NCI-H774 (cell line): Measurements from ENCODE around the gene ZNF821.
A peak's percentile ranks its signal among the peaks of the same experiment; 100 is the strongest.
"Not testable (repeated sequence)": the region's sequence is repeated elsewhere in the genome, so short reads cannot be mapped to it uniquely, and the experiment has no call there.

Experiments used
- DNase-seq: peaks from one replicate; lab custom pipeline; 2025; lab: John Stamatoyannopoulos, UW

ZNF821 gene

DNA sequence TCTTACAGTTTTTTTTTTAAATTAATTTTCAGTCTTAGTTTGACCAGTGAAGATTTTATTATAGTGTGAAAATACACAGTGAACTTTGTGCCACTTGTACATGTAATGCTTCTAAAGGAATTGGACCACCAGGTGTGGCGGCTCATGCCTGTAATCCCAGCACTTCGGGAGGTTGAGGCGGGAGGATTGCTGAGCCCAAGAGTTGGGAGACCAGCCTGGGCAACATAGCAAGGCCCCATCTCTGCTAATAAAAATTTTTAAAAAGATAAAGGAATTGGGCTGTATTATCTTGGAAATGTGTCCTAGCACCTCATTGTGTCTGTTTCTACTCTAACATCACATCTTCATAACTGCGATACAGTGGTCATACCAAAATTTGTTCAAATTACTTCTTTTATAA, 15.2 kb upstream of the ZNF821 start:
- no peak for DNase-seq

DNA sequence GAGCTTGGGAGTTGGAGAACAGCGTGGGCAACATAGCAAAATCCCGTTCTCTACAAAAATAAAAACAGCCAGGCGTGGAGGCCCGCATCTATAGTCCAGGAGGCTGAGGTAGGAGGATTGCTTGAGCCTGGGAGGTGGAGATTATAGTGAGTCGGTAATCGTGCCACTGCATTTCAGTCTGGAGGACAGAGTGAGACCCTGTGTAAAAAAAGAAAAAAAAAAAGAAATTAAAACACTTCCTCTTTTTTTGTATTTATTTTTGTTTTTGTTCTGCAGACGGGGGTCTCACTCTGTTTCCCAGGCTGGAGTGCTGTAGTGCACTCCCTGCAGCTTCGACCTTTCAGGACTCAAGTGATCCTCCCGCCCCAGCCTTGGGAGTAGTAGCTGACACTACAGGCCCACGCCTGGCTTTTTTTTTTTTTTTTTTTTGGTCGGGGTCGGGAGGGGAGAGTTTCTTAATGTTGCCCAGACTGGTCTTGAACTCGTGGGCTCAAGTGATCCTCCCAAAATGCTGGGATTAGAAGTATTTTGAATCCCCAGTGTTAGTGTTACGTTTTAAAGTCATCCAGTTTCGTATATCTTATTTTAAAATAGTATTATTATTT, 12.9 kb upstream of the ZNF821 start:
- DNase-seq: no peak

DNA sequence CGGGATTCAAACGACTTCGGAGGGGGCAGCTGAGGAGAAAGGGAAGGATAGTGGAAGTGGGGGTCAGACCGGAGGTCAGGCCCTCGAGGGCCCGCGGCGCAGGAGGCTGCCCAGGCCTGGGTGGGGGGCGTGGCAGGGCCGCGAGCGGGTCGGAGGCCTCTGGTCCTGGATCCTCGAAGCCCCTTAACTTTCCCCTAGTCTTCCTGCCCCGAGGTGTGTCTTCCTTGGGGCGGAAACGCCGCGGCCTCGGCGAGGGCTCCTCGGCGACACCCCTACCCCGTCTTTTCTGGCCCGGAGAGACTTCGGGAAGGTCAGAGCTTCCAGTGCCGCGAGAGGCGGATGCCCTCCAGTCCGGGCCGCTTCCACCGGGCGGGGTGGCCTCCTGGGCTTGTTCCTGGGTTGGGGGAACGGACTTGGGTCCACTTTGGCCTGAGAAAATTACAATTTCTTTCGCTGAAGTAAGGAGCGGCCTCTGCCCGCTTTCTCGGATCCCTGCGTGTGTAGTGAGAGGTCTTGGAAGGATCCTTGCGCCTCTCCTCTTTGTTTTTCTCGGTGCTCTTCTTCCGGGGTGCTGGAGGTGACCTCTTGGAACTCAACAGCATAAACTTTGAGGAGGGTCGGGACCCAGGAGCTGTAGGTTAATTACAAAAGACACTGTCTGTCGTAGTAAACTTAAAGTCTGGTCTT, 11.8 kb upstream of the ZNF821 start:
- no peak for DNase-seq

GRCh38 chr16:71894921-71895678, 11.1 kb upstream of the ZNF821 start, which contains the start of gene IST1:
Gene IST1 (plus strand): TSS chr16:71895531. CDS start chr16:71915641, 20,110 bp downstream.
- DNase-seq: peak; percentile 91

- DNase-seq: no peak
Observed at GRCh38 chr16:71894229-71894920, 10.4 kb upstream of the ZNF821 start.

- no peak for DNase-seq
Observed at GRCh38 chr16:71893888-71894228, 9.9 kb upstream of the ZNF821 start.

DNA sequence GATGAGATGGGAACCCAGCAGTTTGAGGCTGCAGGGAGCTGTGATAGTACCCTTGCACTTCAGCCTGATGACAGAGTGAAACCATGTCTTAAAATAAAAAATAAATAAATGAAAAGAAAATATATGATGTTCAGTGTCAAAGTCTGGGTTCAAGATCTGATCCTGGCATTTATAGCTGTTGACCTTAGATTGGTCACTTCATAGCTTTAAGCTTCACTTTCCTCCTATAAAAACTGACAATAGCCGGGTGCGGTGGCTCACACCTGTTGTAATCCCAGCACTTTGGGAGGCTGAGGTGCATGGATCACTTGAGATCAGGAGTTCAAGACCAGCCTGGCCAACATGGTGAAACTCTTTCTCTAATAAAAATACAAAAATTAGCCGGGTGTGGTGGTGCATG, 5.2 kb upstream of the ZNF821 start:
- DNase-seq: no peak

GRCh38 chr16:71885261-71885650, 1.3 kb upstream of the ZNF821 start:
- DNase-seq: no peak

DNA sequence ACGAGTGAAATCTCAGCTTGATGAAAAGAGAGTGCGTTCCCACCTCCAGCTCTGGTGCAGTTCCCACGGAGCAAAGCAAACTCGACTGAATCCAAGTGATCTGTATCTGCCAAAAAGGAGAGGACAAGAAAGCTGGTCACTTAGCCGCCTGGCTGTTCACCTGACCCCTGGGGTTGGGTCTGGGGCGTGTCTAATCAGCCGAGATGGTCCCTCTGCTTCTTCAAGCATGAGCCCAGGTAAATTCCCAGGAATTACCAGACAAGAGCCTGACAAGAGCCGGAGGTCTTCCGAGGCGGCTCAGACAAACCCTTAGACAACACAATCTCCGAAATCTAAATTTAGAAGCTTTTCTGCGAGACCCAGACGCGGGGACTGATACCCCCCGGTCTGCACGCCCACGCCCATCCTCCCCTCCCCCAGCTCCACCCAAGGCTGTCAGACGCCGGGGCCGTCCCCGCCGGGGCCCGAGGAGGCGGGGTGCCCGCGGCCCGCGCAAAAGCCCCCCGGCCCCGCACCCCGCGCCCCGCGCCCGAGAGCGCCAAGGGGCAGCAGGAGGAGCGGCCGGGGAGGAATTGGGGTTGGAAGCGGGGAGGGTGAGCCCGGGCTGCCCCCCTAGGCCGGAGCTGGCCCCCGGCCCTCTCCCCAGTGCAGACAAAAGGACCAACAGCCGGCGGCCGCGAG, 674 bp downstream of the ZNF821 start:
- DNase-seq: no peak

GRCh38 chr16:71882505-71883167, 1.3 kb downstream of the ZNF821 start:
- DNase-seq: peak; percentile 26

- no peak for DNase-seq
Observed at GRCh38 chr16:71880176-71880575, 3.8 kb downstream of the ZNF821 start.

DNA sequence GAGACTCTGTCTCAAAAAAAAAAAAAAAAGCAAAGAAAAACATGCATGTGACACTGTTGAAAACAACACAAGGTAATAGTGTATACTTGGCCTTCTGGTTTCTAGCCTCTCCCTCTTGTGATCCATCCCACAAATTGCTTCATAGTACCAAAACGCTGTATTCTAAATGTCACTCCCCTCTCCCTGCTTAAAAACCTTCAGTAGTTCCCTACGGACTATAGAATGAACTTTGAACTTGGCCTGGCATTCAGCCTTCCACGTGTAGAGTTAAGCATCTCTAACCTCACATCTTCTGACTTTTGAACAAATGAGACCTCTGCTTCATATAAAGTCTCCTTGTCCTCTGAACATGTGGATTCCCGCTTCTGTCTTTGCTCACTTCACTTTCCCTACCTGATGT, 5.1 kb downstream of the ZNF821 start:
- no peak for DNase-seq

DNA sequence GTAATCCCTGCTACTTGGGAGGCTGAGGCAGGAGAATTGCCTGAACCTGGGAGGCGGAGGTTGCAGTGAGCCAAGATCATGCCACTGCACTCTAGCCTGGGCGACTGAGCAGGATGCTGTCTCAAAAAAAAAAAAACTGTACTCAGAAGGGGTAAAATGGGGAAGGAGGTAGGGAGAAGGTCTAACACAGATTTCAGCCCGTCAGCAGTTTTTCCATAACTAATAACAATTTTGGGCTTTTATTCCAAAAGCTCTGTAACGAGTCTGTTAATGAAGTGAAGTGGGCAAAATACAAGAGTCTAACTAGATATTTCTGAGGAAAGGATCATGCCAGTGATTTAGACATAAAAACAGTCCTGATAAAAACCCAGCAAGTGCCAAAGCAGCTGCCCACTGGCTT, 10.8 kb downstream of the ZNF821 start:
- no peak for DNase-seq

GRCh38 chr16:71870818-71871217, 13.2 kb downstream of the ZNF821 start:
- no peak for DNase-seq

DNA sequence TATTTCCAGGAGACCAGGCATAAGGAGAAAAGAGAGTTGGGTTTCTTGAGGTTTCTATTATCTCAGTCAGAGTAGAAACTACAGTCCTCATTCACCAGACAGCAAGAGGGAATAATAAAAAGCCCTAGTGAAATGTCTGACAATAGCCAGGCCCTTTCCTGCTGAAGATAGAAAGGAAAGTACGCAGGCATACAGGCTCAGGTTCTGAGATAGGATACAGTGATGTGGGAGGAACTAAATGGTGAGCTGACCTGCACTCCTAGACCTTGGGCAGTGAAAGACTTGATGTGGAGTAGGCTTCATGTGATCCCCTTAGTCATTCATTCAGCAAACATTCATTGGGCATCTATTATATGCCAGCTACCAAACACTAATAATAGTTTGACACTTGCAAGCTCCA, 14.9 kb downstream of the ZNF821 start:
- DNase-seq: no peak

DNA sequence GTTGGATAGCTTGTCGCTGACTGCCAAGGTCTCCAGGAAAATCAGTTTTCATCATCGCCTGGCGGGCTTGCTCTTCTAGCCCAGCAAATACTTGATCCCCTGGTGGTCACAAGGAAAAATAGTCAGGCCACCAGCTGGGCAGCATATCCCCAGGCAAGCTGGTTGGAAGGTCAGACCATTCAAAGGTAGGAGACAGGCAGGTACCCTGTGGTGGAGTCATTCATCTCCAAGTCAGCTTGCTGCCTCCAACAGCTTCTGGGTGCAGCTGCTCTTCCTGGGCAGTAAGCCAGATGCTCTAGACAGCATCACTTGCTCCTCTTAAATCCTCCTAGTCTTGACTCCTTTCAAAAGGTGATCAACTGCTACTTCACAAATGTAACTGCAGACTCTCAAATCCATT, 16.0 kb downstream of the ZNF821 start:
- DNase-seq: no peak

DNA sequence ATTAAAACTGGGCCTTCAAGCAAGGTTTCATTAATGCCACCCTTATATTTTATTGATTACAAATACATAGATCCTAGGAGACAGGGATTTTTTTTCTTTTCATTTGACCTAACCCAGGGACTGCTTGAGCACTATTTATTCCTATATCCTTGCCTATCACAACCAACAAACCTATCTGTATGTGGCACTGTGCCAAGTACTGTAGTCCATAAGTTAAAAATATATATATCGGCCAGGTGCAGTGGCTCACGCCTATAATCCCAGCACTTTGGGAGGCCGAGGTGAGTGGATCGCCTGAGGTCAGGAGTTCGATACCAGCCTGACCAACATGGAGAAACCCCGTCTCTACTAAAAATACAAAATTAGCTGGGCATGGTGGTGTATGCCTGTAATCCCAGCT, 16.8 kb downstream of the ZNF821 start:
- DNase-seq: not testable (repeated sequence)

DNA sequence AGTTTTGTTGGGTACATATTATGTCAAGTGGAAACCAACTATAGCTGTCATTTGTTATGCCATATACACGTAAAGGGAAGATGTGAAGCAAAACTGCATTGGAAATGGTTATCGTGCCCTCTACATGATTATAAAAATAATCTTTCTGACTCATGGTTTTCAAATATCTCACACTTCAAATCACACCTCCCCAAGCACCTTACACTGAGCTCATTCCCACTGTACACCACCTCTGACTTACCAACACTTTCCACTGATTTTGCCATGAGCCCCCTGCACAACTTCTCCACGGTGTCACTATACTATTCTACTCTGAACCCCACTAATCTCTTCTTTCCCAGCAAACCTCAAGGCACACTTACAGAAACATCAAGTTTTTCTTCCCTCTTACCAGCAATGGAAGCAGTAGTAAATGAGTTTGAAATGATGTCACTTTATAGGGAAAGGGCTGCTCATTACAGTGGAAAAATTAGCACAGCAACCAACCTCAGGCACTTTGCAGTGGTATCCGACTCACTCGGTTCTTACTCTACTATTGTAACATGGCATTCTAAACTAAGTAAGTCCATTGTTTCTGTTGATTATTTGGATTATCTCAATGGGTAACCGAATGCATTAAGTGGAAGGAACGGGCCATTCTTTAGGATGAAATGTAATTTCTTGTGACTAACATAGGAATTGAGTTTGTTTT, 18.7 kb downstream of the ZNF821 start:
- DNase-seq: no peak

DNA sequence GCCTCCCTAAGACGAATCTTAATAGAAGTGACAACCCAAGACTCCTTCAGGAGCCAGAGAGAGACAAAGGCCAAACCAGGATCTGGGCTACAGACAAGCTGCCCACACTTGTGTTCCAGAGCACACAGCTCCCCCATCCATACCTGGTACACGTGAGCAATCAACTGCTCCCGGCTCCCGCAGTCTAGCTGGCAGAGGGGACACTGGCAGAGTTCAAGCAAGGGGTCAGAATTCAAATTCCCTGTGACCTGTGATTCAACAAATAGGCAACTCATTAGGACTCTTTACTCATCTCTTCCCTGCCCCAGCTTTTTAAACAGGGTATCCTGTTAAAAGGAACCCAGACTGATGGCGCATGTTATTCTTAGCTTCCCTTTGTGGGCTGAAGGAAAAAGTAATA, 20.0 kb downstream of the ZNF821 start:
- DNase-seq: no peak

GRCh38 chr16:71859762-71860521, 24.0 kb downstream of the ZNF821 start:
- DNase-seq: no peak
